GM10248 (cell line): ENCODE data around the gene AGO3.

Source experiments
- CTCF ChIA-PET: fragments of 300-600 bp; sonication (Branson Sonifier 250); formaldehyde crosslinking; extraction: SDS; loops from one replicate; lab custom pipeline; 2021; ENCODE audit warnings: antibody characterized with exemption; lab: Yijun Ruan, JAX
- POLR2A ChIA-PET: fragments of 350-650 bp; sonication (Branson Sonifier 250); formaldehyde crosslinking; extraction: SDS; loops from one replicate; lab custom pipeline; 2020; ENCODE audit warnings: antibody characterized with exemption; lab: Yijun Ruan, JAX
- DNase-seq: peaks from one replicate; pipeline ENCODE4 v3.0.0; 2012; ENCODE audit errors: extremely low spot score
- CTCF ChIP-seq: IDR thresholded peaks from 2 replicates; pipeline ENCODE4 v1.5.1; 2012; ENCODE audit warnings: mild to moderate bottlenecking, low read depth; ENCODE audit errors: extremely low read depth, missing control alignments, control extremely low read depth

Gene AGO3

GRCh38 chr1:36098650-36099365 lies 167.9 kb downstream of the AGO3 start:
- DNase-seq, result no peak
- ChIA-PET POLR2A (no interaction called here), CTCF (interaction anchor here (0.9 to 19.1 kb wide), 5 partner anchors 12 to 187 kb away, joined by 3 to 226 read pairs (median 8); no protein-coding TSS in a partner anchor)
- no peak for TF ChIP-seq CTCF

GRCh38 chr1:36099681-36100341 lies 168.9 kb downstream of the AGO3 start:
- POLR2A ChIA-PET, result no interaction called here
- TF ChIP-seq CTCF, result peak; percentile 88
- peak; percentile 89 for DNase-seq
- CTCF ChIA-PET, result interaction anchor here (0.6 to 19.1 kb wide), 18 partner anchors 9 to 320 kb away, joined by 3 to 226 read pairs (median 4); partner anchors contain the start of gene TRAPPC3

- POLR2A ChIA-PET, result no interaction called here
- CTCF ChIA-PET, result interaction anchor here (0.6 to 19.1 kb wide), 19 partner anchors 9 to 320 kb away, joined by 3 to 226 read pairs (median 4); partner anchors contain the start of gene TRAPPC3
- TF ChIP-seq CTCF, result no peak
- DNase-seq, result no peak
These were observed 169.5 kb downstream of the AGO3 start for GRCh38 chr1:36100376-36100775.

- no peak for DNase-seq
- ChIA-PET CTCF (interaction anchor here (0.9 to 19.1 kb wide), 6 partner anchors 10 to 184 kb away, joined by 4 to 226 read pairs (median 5); partner anchors contain the start of gene TRAPPC3), POLR2A (no interaction called here)
- TF ChIP-seq CTCF, result no peak
These were observed 170.6 kb downstream of the AGO3 start for GRCh38 chr1:36101546-36101945.

- TF ChIP-seq CTCF, result no peak
- DNase-seq, result no peak
- POLR2A ChIA-PET, result no interaction called here
- CTCF ChIA-PET, result interaction anchor here (1.2 to 19.1 kb wide), 5 partner anchors 20 to 180 kb away, joined by 3 to 226 read pairs (median 4); no protein-coding TSS in a partner anchor
These were observed 175.4 kb downstream of the AGO3 start for GRCh38 chr1:36106269-36106668.

- ChIA-PET POLR2A (interaction anchor here (0.6 kb wide), 1 partner anchor 20 kb away, joined by 3 read pairs; no protein-coding TSS in a partner anchor), CTCF (interaction anchor here (1.2 to 19.1 kb wide), 4 partner anchors 21 to 81 kb away, joined by 3 to 226 read pairs (median 9); no protein-coding TSS in a partner anchor)
- no peak for DNase-seq
- TF ChIP-seq CTCF, result no peak
These were observed 176.5 kb downstream of the AGO3 start for GRCh38 chr1:36107394-36107793.
